LNCaP clone FGC (cell line): Measurements from ENCODE around the gene MPEG1.

Experiments
- DNase-seq: peaks from one replicate; pipeline ENCODE4 v3.0.0-alpha.2; 2011; ENCODE audit warnings: low read depth
- H3K4me3 ChIP-seq: 2 replicates; pipeline ENCODE4 v1.5.1; 2011; ENCODE audit warnings: mild to moderate bottlenecking, low read depth, low read length, control low read depth
- TF ChIP-seq, protein P1 (sequence below): IDR thresholded peaks from 2 replicates; pipeline ENCODE4 v1.5.1; 2012; ENCODE audit warnings: mild to moderate bottlenecking; ENCODE audit not compliant: control insufficient read depth, insufficient read depth; ENCODE audit errors: extremely low read depth

The MPEG1 gene

GRCh38 chr11:59254286-59254685 lies 41.6 kb upstream of the MPEG1 start:
- H3K4me3 ChIP-seq = no peak overlapping the region
- TF ChIP-seq, protein P1, sequence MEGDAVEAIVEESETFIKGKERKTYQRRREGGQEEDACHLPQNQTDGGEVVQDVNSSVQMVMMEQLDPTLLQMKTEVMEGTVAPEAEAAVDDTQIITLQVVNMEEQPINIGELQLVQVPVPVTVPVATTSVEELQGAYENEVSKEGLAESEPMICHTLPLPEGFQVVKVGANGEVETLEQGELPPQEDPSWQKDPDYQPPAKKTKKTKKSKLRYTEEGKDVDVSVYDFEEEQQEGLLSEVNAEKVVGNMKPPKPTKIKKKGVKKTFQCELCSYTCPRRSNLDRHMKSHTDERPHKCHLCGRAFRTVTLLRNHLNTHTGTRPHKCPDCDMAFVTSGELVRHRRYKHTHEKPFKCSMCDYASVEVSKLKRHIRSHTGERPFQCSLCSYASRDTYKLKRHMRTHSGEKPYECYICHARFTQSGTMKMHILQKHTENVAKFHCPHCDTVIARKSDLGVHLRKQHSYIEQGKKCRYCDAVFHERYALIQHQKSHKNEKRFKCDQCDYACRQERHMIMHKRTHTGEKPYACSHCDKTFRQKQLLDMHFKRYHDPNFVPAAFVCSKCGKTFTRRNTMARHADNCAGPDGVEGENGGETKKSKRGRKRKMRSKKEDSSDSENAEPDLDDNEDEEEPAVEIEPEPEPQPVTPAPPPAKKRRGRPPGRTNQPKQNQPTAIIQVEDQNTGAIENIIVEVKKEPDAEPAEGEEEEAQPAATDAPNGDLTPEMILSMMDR = no peak
- DNase-seq = no peak

- H3K4me3 ChIP-seq = no peak overlapping the region
- TF ChIP-seq, protein P1 = no peak
- DNase-seq = no peak
Measured at GRCh38 chr11:59253001-59253400, 40.3 kb upstream of the MPEG1 start.

DNA sequence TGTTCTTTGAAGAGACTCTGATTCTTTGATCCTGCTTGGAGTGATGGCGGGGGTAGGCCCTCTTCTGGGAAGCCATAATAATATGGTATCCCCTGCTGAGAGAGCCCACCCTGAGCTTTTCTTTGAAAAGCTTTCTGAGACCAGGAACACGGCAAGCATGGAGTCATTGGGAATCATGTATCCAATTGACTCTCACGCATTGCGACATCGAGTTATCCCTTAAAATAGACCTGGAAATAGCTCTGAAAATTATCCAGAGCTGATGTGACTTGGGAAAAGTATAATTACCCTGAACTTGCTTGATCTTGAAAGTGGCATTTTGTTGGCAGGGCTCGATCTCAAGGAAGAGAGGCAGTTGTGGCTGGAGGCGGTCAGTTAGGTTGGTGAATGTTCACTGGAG lies 36.8 kb upstream of the MPEG1 start:
- no peak overlapping the region for H3K4me3 ChIP-seq
- no peak for DNase-seq
- TF ChIP-seq, protein P1 = no peak

- TF ChIP-seq, protein P1 = no peak
- H3K4me3 ChIP-seq = no peak overlapping the region
- DNase-seq = no peak
Measured at GRCh38 chr11:59247531-59248227, 35.0 kb upstream of the MPEG1 start.

GRCh38 chr11:59243633-59244032 lies 30.9 kb upstream of the MPEG1 start:
- no peak overlapping the region for H3K4me3 ChIP-seq
- no peak for DNase-seq
- TF ChIP-seq, protein P1 = no peak

GRCh38 chr11:59240322-59240721 lies 27.6 kb upstream of the MPEG1 start:
- no peak overlapping the region for H3K4me3 ChIP-seq
- no peak for DNase-seq
- TF ChIP-seq, protein P1 = no peak

GRCh38 chr11:59226396-59226795 lies 13.7 kb upstream of the MPEG1 start:
- H3K4me3 ChIP-seq = no peak overlapping the region
- no peak for DNase-seq
- TF ChIP-seq, protein P1 = no peak
